Activated CD8-positive, alpha-beta memory T cell treated with anti-CD3 and anti-CD28 coated beads for 4 hours (primary cell): ENCODE data around the gene AGBL4.

Experiments
- DNase-seq, 2 donors: peaks; one replicate each; pipeline ENCODE4 v3.0.0-alpha.2; 2020; ENCODE audit warnings: low read depth in 2 of 2

The AGBL4 gene

GRCh38 chr1:48488721-48489120 lies 1535.0 kb downstream of the AGBL4 start:
- DNase-seq = no peak
